ENCODE measurements around the gene TDRD7. TPM values are rescaled to one million over a fixed set of nuclear protein-coding genes. Genes with fewer than 3 reads are reported as not detected.
A peak's percentile ranks its signal among the peaks of the same experiment; 100 is the strongest.

TDRD7 gene
- total RNA-seq, 1 donor from 2014 or later: 14.7 TPM

GRCh38 chr9:97408562-97408961, 3.3 kb upstream of the TDRD7 start:
- H3K4me3 Mint-ChIP-seq: no peak overlapping the region
- POLR2A ChIA-PET: interaction anchor here (0.5 kb wide), 1 partner anchor 1658 kb away, joined by 4 read pairs; no protein-coding TSS in a partner anchor
- TF ChIP-seq CTCF (IDR thresholded peaks at IDR 0.05): no peak
- H3K36me3 Mint-ChIP-seq (ENCODE audit: low read depth): peaks cover 4% of the 10 kb centered on the region
- peaks cover 4% of the 10 kb centered on the region for H3K9me3 Mint-ChIP-seq
- ATAC-seq (ENCODE audit: low read depth) (no peak), DNase-seq (no peak)
- intact Hi-C loops (cut with micrococcal nuclease): no loop called here
- H3K27me3 Mint-ChIP-seq: peaks cover 8% of the 10 kb centered on the region
- CTCF ChIA-PET: interaction anchor here (1.2 to 4.8 kb wide), 3 partner anchors 190 to 552 kb away, joined by 7 to 29 read pairs (median 8); no protein-coding TSS in a partner anchor
- no peak overlapping the region for H3K27ac Mint-ChIP-seq
- H3K4me1 Mint-ChIP-seq: peaks cover 37% of the 10 kb centered on the region

GRCh38 chr9:97411440-97411788, 482 bp upstream of the TDRD7 start:
- DNase-seq (no peak), ATAC-seq (ENCODE audit: low read depth) (no peak)
- CTCF ChIA-PET: interaction anchor here (0.9 to 4.8 kb wide), 6 partner anchors 24 to 555 kb away, joined by 5 to 29 read pairs (median 9); no protein-coding TSS in a partner anchor
- Mint-ChIP-seq H3K36me3 (ENCODE audit: low read depth) (peaks cover 8% of the 10 kb centered on the region), H3K4me1 (peaks cover 41% of the 10 kb centered on the region), H3K4me3 (peak overlapping the region; percentile 87), H3K9me3 (no peaks in the 10 kb centered on the region), H3K27me3 (peaks cover 5% of the 10 kb centered on the region), H3K27ac (peak overlapping the region; percentile 77)
- intact Hi-C loops (cut with micrococcal nuclease): loop anchor here (1.0 to 5.0 kb wide), 9 partner anchors 174 to 1386 kb away; partner anchors contain the start of genes ANKS6, ANP32B, TRMO and ZNF367
- POLR2A ChIA-PET: interaction anchor here (0.6 to 1.0 kb wide), 2 partner anchors 204 to 513 kb away, joined by 3 read pairs; no protein-coding TSS in a partner anchor
- TF ChIP-seq CTCF (IDR thresholded peaks at IDR 0.05): no peak

- CTCF ChIA-PET: interaction anchor here (1.1 to 4.8 kb wide), 7 partner anchors 14 to 558 kb away, joined by 3 to 29 read pairs (median 8); partner anchors contain the start of genes NCBP1, TMOD1, TSTD2 and ZNF782
- H3K9me3 Mint-ChIP-seq: no peaks in the 10 kb centered on the region
- H3K36me3 Mint-ChIP-seq (ENCODE audit: low read depth): peaks cover 8% of the 10 kb centered on the region
- H3K4me3 Mint-ChIP-seq: peak overlapping the region; percentile 84
- DNase-seq (no peak), ATAC-seq (ENCODE audit: low read depth) (no peak)
- intact Hi-C loops (cut with micrococcal nuclease): loop anchor here (1.0 to 5.0 kb wide), 11 partner anchors 88 to 1384 kb away; partner anchors contain the start of genes ANKS6, ANP32B, NCBP1 and TMOD1
- H3K27me3 Mint-ChIP-seq: peaks cover 5% of the 10 kb centered on the region
- H3K27ac Mint-ChIP-seq: peak overlapping the region; percentile 78
- peaks cover 37% of the 10 kb centered on the region for H3K4me1 Mint-ChIP-seq
- TF ChIP-seq CTCF (IDR thresholded peaks at IDR 0.05): no peak
- POLR2A ChIA-PET: interaction anchor here (0.6 to 1.7 kb wide), 4 partner anchors 185 to 794 kb away, joined by 3 to 10 read pairs (median 4); partner anchors contain the start of genes NCBP1 and TSTD2
Measured at GRCh38 chr9:97412626-97413385, 910 bp downstream of the TDRD7 start.

- intact Hi-C loops (cut with micrococcal nuclease): loop anchor here (2.0 to 5.0 kb wide), 8 partner anchors 176 to 1384 kb away; partner anchors contain the start of genes ANKS6, ANP32B, TRMO and ZNF367
- ChIA-PET POLR2A (interaction anchor here (0.7 to 1.7 kb wide), 2 partner anchors 185 to 220 kb away, joined by 3 to 10 read pairs; partner anchors contain the start of genes NCBP1 and TSTD2), CTCF (interaction anchor here (1.1 to 4.8 kb wide), 5 partner anchors 14 to 220 kb away, joined by 3 to 29 read pairs (median 8); partner anchors contain the start of genes NCBP1, TMOD1 and TSTD2)
- ATAC-seq (ENCODE audit: low read depth) (no peak), DNase-seq (no peak)
- Mint-ChIP-seq H3K36me3 (ENCODE audit: low read depth) (peaks cover 8% of the 10 kb centered on the region), H3K27ac (peak overlapping the region; percentile 78), H3K4me1 (peaks cover 37% of the 10 kb centered on the region), H3K27me3 (peaks cover 2% of the 10 kb centered on the region), H3K9me3 (no peaks in the 10 kb centered on the region), H3K4me3 (peak overlapping the region; percentile 84)
- TF ChIP-seq CTCF (IDR thresholded peaks at IDR 0.05): no peak
Measured at GRCh38 chr9:97413462-97413861, 1.6 kb downstream of the TDRD7 start.
